Endothelial cell of umbilical vein (primary cell): Measurements from ENCODE around the gene PRKAR1A.

Experiments
- CTCF ChIP-seq, 2 donors: IDR thresholded peaks; 1 replicate in 1 of 2; 2 replicates in 1 of 2; pipeline ENCODE4 v1.5.1; 2011; ENCODE audit warnings: low read length in 2 of 2, mild to moderate bottlenecking in 2 of 2, moderate library complexity in 2 of 2, control low read depth in 1 of 2, inconsistent platforms in 1 of 2, low read depth in 1 of 2; ENCODE audit not compliant: insufficient read depth in 1 of 2; ENCODE audit errors: extremely low read depth in 1 of 2
- EZH2 ChIP-seq: IDR thresholded peaks from 2 replicates; pipeline ENCODE4 v1.6.1; 2012; ENCODE audit warnings: borderline replicate concordance, low read depth, mild to moderate bottlenecking, moderate library complexity, low read length, inconsistent platforms; ENCODE audit not compliant: severe bottlenecking
- JUN ChIP-seq: IDR thresholded peaks from 2 replicates; pipeline ENCODE4 v1.6.1; 2011; ENCODE audit warnings: borderline replicate concordance, low read depth; ENCODE audit not compliant: insufficient read length, insufficient read depth
- MYC ChIP-seq: IDR thresholded peaks from one replicate; pipeline ENCODE4 v1.6.1; 2011; ENCODE audit warnings: mild to moderate bottlenecking, low read depth, low read length
- POLR2A ChIP-seq: IDR thresholded peaks from 2 replicates; pipeline ENCODE4 v1.6.1; 2012; ENCODE audit warnings: low read depth, mild to moderate bottlenecking, control low read depth, low read length
- POLR2AphosphoS5 ChIP-seq: IDR thresholded peaks from 2 replicates; pipeline ENCODE4 v1.6.1; 2012; ENCODE audit warnings: low read depth, mild to moderate bottlenecking, control low read depth, low read length, moderate library complexity; ENCODE audit not compliant: insufficient read depth
- TF ChIP-seq, protein P1 (sequence below): IDR thresholded peaks from 2 replicates; pipeline ENCODE4 v1.6.1; 2011; ENCODE audit not compliant: insufficient read depth, insufficient read length

DNA sequence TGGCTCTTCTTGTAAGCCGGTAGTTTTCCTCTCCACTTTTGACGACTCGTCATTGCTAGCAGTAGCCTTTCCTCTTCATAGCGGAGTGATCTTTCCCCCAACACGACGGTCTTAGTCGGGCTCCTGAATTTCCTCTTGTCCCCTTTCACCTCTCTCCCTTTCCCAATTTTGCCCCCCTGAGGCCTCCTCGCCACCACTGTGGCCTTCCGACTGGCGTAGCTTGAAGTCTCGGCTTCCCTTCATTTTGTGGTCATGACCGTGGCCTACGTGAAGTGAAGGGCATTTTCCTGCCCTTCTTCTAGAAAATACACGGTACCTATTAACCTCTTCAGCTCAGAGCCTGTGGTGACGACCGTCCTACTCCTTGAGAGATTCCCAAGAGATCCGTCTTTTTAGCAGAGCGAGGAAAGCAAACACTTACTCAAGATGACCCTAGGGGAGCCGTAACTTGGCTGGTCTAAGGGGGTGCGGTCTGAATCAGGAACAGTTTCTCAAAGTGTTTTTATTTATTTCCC lies 787 bp downstream of the PRKAR1A start:
- TF ChIP-seq CTCF (IDR thresholded peaks at IDR 0.05; ENCODE audit: extremely low read depth in 1 of 2, insufficient read depth in 1 of 2, low read depth in 1 of 2, low read length in 2 of 2) (no peak), EZH2 (no peak), POLR2A (no peak), MYC (no peak), POLR2AphosphoS5 (no peak), JUN (no peak)
- TF ChIP-seq, protein P1, sequence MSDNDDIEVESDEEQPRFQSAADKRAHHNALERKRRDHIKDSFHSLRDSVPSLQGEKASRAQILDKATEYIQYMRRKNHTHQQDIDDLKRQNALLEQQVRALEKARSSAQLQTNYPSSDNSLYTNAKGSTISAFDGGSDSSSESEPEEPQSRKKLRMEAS, result no peak
